ENCODE measurements around the gene LSM10. TPM values are rescaled to one million over a fixed set of nuclear protein-coding genes. Genes with fewer than 3 reads are reported as not detected.

LSM10 gene
- total and polyA plus RNA-seq, 2 donors, result 14.2 to 44.2 TPM

- H3K27ac ChIP-seq (ENCODE audit: low read depth in 1 of 2, low read length in 1 of 2), result no peak overlapping the region
- H3K27me3 ChIP-seq (ENCODE audit: control insufficient read depth in 2 of 2, insufficient read depth in 1 of 2, low read length in 1 of 2), result no peaks in the 10 kb centered on the region
- H3K9me3 ChIP-seq (ENCODE audit: control insufficient read depth in 2 of 2, insufficient read depth in 1 of 2, low read length in 1 of 2), result no peaks in the 10 kb centered on the region
- peaks cover 0 to 5% of the 10 kb centered on the region in 2 donors for H3K4me1 ChIP-seq (ENCODE audit: control insufficient read depth in 2 of 2, insufficient read depth in 2 of 2, low read length in 2 of 2)
- H3K4me3 ChIP-seq (ENCODE audit: low read length in 2 of 2), result no peak overlapping the region
- 96% methylated on average over 9 of the region's 9 CpGs for WGBS
- peaks cover 0 to 4% of the 10 kb centered on the region in 2 donors for H3K36me3 ChIP-seq (ENCODE audit: control insufficient read depth in 2 of 2, insufficient read depth in 2 of 2, low read length in 1 of 2)
- DNase-seq (ENCODE audit: low read depth in 6 of 9, low spot score in 9 of 9), result no peak
These were observed 20.2 kb upstream of the LSM10 start for GRCh38 chr1:36417931-36418330.

- Histone ChIP-seq H3K4me1 (ENCODE audit: control insufficient read depth in 2 of 2, insufficient read depth in 2 of 2, low read length in 2 of 2) (peaks cover 0 to 5% of the 10 kb centered on the region in 2 donors), H3K9me3 (ENCODE audit: control insufficient read depth in 2 of 2, insufficient read depth in 1 of 2, low read length in 1 of 2) (no peaks in the 10 kb centered on the region), H3K36me3 (ENCODE audit: control insufficient read depth in 2 of 2, insufficient read depth in 2 of 2, low read length in 1 of 2) (no peaks in the 10 kb centered on the region), H3K27ac (ENCODE audit: low read depth in 1 of 2, low read length in 1 of 2) (no peak overlapping the region), H3K27me3 (ENCODE audit: control insufficient read depth in 2 of 2, insufficient read depth in 1 of 2, low read length in 1 of 2) (no peaks in the 10 kb centered on the region), H3K4me3 (ENCODE audit: low read length in 2 of 2) (no peak overlapping the region)
- WGBS, result 96% methylated on average over 15 of the region's 15 CpGs
- no peak for DNase-seq (ENCODE audit: low read depth in 6 of 9, low spot score in 9 of 9)
These were observed 18.1 kb upstream of the LSM10 start for GRCh38 chr1:36415661-36416326.

GRCh38 chr1:36414384-36414783, 16.7 kb upstream of the LSM10 start:
- no peak for DNase-seq (ENCODE audit: low read depth in 6 of 9, low spot score in 9 of 9)
- no peak overlapping the region for H3K4me3 ChIP-seq (ENCODE audit: low read length in 2 of 2)
- 97% methylated on average over 4 of the region's 4 CpGs for WGBS
- H3K9me3 ChIP-seq (ENCODE audit: control insufficient read depth in 2 of 2, insufficient read depth in 1 of 2, low read length in 1 of 2), result no peaks in the 10 kb centered on the region
- no peak overlapping the region for H3K27ac ChIP-seq (ENCODE audit: low read depth in 1 of 2, low read length in 1 of 2)
- H3K27me3 ChIP-seq (ENCODE audit: control insufficient read depth in 2 of 2, insufficient read depth in 1 of 2, low read length in 1 of 2), result no peaks in the 10 kb centered on the region
- no peaks in the 10 kb centered on the region for H3K4me1 ChIP-seq (ENCODE audit: control insufficient read depth in 2 of 2, insufficient read depth in 2 of 2, low read length in 2 of 2)
- no peaks in the 10 kb centered on the region for H3K36me3 ChIP-seq (ENCODE audit: control insufficient read depth in 2 of 2, insufficient read depth in 2 of 2, low read length in 1 of 2)

GRCh38 chr1:36411674-36412648, 14.3 kb upstream of the LSM10 start:
- Histone ChIP-seq H3K27me3 (ENCODE audit: control insufficient read depth in 2 of 2, insufficient read depth in 1 of 2, low read length in 1 of 2) (no peaks in the 10 kb centered on the region), H3K9me3 (ENCODE audit: control insufficient read depth in 2 of 2, insufficient read depth in 1 of 2, low read length in 1 of 2) (no peaks in the 10 kb centered on the region), H3K27ac (ENCODE audit: low read depth in 1 of 2, low read length in 1 of 2) (no peak overlapping the region), H3K4me3 (ENCODE audit: low read length in 2 of 2) (no peak overlapping the region), H3K4me1 (ENCODE audit: control insufficient read depth in 2 of 2, insufficient read depth in 2 of 2, low read length in 2 of 2) (no peaks in the 10 kb centered on the region), H3K36me3 (ENCODE audit: control insufficient read depth in 2 of 2, insufficient read depth in 2 of 2, low read length in 1 of 2) (no peaks in the 10 kb centered on the region)
- DNase-seq (ENCODE audit: low read depth in 6 of 9, low spot score in 9 of 9), result peak in 1 of 9 donors; percentile 43
- WGBS, result 74% methylated on average over 11 of the region's 11 CpGs

- no peaks in the 10 kb centered on the region for H3K27me3 ChIP-seq (ENCODE audit: control insufficient read depth in 2 of 2, insufficient read depth in 1 of 2, low read length in 1 of 2)
- H3K9me3 ChIP-seq (ENCODE audit: control insufficient read depth in 2 of 2, insufficient read depth in 1 of 2, low read length in 1 of 2), result no peaks in the 10 kb centered on the region
- WGBS, result 99% methylated on average over 2 of the region's 2 CpGs
- H3K4me1 ChIP-seq (ENCODE audit: control insufficient read depth in 2 of 2, insufficient read depth in 2 of 2, low read length in 2 of 2), result no peaks in the 10 kb centered on the region
- no peak for DNase-seq (ENCODE audit: low read depth in 6 of 9, low spot score in 9 of 9)
- no peaks in the 10 kb centered on the region for H3K36me3 ChIP-seq (ENCODE audit: control insufficient read depth in 2 of 2, insufficient read depth in 2 of 2, low read length in 1 of 2)
- no peak overlapping the region for H3K4me3 ChIP-seq (ENCODE audit: low read length in 2 of 2)
- H3K27ac ChIP-seq (ENCODE audit: low read depth in 1 of 2, low read length in 1 of 2), result no peak overlapping the region
These were observed 10.8 kb upstream of the LSM10 start for GRCh38 chr1:36408479-36408878.

GRCh38 chr1:36406440-36406839, 8.7 kb upstream of the LSM10 start:
- Histone ChIP-seq H3K9me3 (ENCODE audit: control insufficient read depth in 2 of 2, insufficient read depth in 1 of 2, low read length in 1 of 2) (no peaks in the 10 kb centered on the region), H3K4me3 (ENCODE audit: low read length in 2 of 2) (no peak overlapping the region), H3K4me1 (ENCODE audit: control insufficient read depth in 2 of 2, insufficient read depth in 2 of 2, low read length in 2 of 2) (no peaks in the 10 kb centered on the region), H3K27me3 (ENCODE audit: control insufficient read depth in 2 of 2, insufficient read depth in 1 of 2, low read length in 1 of 2) (no peaks in the 10 kb centered on the region), H3K36me3 (ENCODE audit: control insufficient read depth in 2 of 2, insufficient read depth in 2 of 2, low read length in 1 of 2) (no peaks in the 10 kb centered on the region), H3K27ac (ENCODE audit: low read depth in 1 of 2, low read length in 1 of 2) (no peak overlapping the region)
- DNase-seq (ENCODE audit: low read depth in 6 of 9, low spot score in 9 of 9), result no peak
- 98% methylated on average over 1 of the region's 1 CpG for WGBS

GRCh38 chr1:36402504-36402890, 4.8 kb upstream of the LSM10 start:
- WGBS, result 98% methylated on average over 4 of the region's 4 CpGs
- Histone ChIP-seq H3K9me3 (ENCODE audit: control insufficient read depth in 2 of 2, insufficient read depth in 1 of 2, low read length in 1 of 2) (peaks cover 0 to 5% of the 10 kb centered on the region in 2 donors), H3K4me3 (ENCODE audit: low read length in 2 of 2) (no peak overlapping the region), H3K27ac (ENCODE audit: low read depth in 1 of 2, low read length in 1 of 2) (no peak overlapping the region), H3K4me1 (ENCODE audit: control insufficient read depth in 2 of 2, insufficient read depth in 2 of 2, low read length in 2 of 2) (peaks cover 0 to 6% of the 10 kb centered on the region in 2 donors), H3K27me3 (ENCODE audit: control insufficient read depth in 2 of 2, insufficient read depth in 1 of 2, low read length in 1 of 2) (no peaks in the 10 kb centered on the region), H3K36me3 (ENCODE audit: control insufficient read depth in 2 of 2, insufficient read depth in 2 of 2, low read length in 1 of 2) (no peaks in the 10 kb centered on the region)
- no peak for DNase-seq (ENCODE audit: low read depth in 6 of 9, low spot score in 9 of 9)

- Histone ChIP-seq H3K27ac (ENCODE audit: low read depth in 1 of 2, low read length in 1 of 2) (no peak overlapping the region), H3K4me1 (ENCODE audit: control insufficient read depth in 2 of 2, insufficient read depth in 2 of 2, low read length in 2 of 2) (peaks cover 0 to 9% of the 10 kb centered on the region in 2 donors)
- no peak for DNase-seq (ENCODE audit: low read depth in 6 of 9, low spot score in 9 of 9)
These were observed 4.1 kb upstream of the LSM10 start for GRCh38 chr1:36401602-36402503.

More at GRCh38 chr1:36401602-36402503, 4.1 kb upstream of the LSM10 start:
- Histone ChIP-seq H3K36me3 (ENCODE audit: control insufficient read depth in 2 of 2, insufficient read depth in 2 of 2, low read length in 1 of 2) (no peaks in the 10 kb centered on the region), H3K27me3 (ENCODE audit: control insufficient read depth in 2 of 2, insufficient read depth in 1 of 2, low read length in 1 of 2) (no peaks in the 10 kb centered on the region), H3K4me3 (ENCODE audit: low read length in 2 of 2) (no peak overlapping the region), H3K9me3 (ENCODE audit: control insufficient read depth in 2 of 2, insufficient read depth in 1 of 2, low read length in 1 of 2) (peaks cover 0 to 5% of the 10 kb centered on the region in 2 donors)
- 91% methylated on average over 12 of the region's 12 CpGs for WGBS
